ENCODE results near the gene TFDP1.
"Not testable (repeated sequence)": the region's sequence is repeated elsewhere in the genome, so short reads cannot be mapped to it uniquely, and the experiment has no call there.

The TFDP1 gene

GRCh38 chr13:113621986-113622550, 37.5 kb downstream of the TFDP1 start:
- not testable (repeated sequence) for H3K4ac ChIP-seq (ENCODE audit: low read depth, low read length); H4K8ac ChIP-seq (ENCODE audit: low read depth, low read length); H3K79me2 ChIP-seq (ENCODE audit: control insufficient read depth, insufficient read depth, low read length, poor library complexity); H3K27ac ChIP-seq (ENCODE audit: low read depth, low read length); H3K4me2 ChIP-seq (ENCODE audit: low read length); H2AK5ac ChIP-seq (ENCODE audit: low read length); H3K23ac ChIP-seq (ENCODE audit: low read length); H3K4me3 ChIP-seq (ENCODE audit: low read depth, low read length); H2BK5ac ChIP-seq (ENCODE audit: low read depth, low read length, poor library complexity); H3K4me1 ChIP-seq (ENCODE audit: control insufficient read depth in 1 of 2, insufficient read depth in 2 of 2, low read length in 2 of 2); H2AFZ ChIP-seq (ENCODE audit: insufficient read depth, low read length, poor library complexity); H2BK12ac ChIP-seq (ENCODE audit: low read length); DNase-seq; H3K79me1 ChIP-seq (ENCODE audit: low read length); H3K18ac ChIP-seq (ENCODE audit: low read length); H3K14ac ChIP-seq (ENCODE audit: low read length); H4K12ac ChIP-seq (ENCODE audit: low read depth, low read length); H3K9ac ChIP-seq (ENCODE audit: low read length); H2BK120ac ChIP-seq (ENCODE audit: insufficient read depth, low read length, poor library complexity); H3K9me3 ChIP-seq (ENCODE audit: insufficient read depth, low read depth, low read length); H4K91ac ChIP-seq (ENCODE audit: low read depth, low read length); H3K27me3 ChIP-seq (ENCODE audit: insufficient read depth, low read length)
- WGBS (ENCODE audit: extremely low coverage, insufficient coverage, insufficient read length): no CpG with 5 or more reads among the region's 20 CpGs
- peaks cover 25 to 26% of the 10 kb centered on the region in 2 experiments for H3K36me3 ChIP-seq (ENCODE audit: control insufficient read depth in 1 of 2, insufficient read depth in 2 of 2, low read length in 2 of 2)

- Histone ChIP-seq H4K91ac (ENCODE audit: low read depth, low read length) (no peak overlapping the region), H4K12ac (ENCODE audit: low read depth, low read length) (no peak overlapping the region), H3K27me3 (ENCODE audit: insufficient read depth, low read length) (no peaks in the 10 kb centered on the region), H3K4me3 (ENCODE audit: low read depth, low read length) (no peak overlapping the region), H2BK120ac (ENCODE audit: insufficient read depth, low read length, poor library complexity) (no peak overlapping the region), H2BK12ac (ENCODE audit: low read length) (no peak overlapping the region), H3K36me3 (ENCODE audit: control insufficient read depth in 1 of 2, insufficient read depth in 2 of 2, low read length in 2 of 2) (peaks cover 27 to 28% of the 10 kb centered on the region in 2 experiments), H3K79me2 (ENCODE audit: control insufficient read depth, insufficient read depth, low read length, poor library complexity) (no peaks in the 10 kb centered on the region), H3K23ac (ENCODE audit: low read length) (no peak overlapping the region), H3K9me3 (ENCODE audit: insufficient read depth, low read depth, low read length) (no peaks in the 10 kb centered on the region), H3K18ac (ENCODE audit: low read length) (no peak overlapping the region), H3K9ac (ENCODE audit: low read length) (no peak overlapping the region), H2AFZ (ENCODE audit: insufficient read depth, low read length, poor library complexity) (no peak overlapping the region), H2AK5ac (ENCODE audit: low read length) (no peak overlapping the region), H3K27ac (ENCODE audit: low read depth, low read length) (no peak overlapping the region), H3K14ac (ENCODE audit: low read length) (no peak overlapping the region), H2BK5ac (ENCODE audit: low read depth, low read length, poor library complexity) (no peak overlapping the region), H3K4ac (ENCODE audit: low read depth, low read length) (no peak overlapping the region), H4K8ac (ENCODE audit: low read depth, low read length) (no peak overlapping the region), H3K4me1 (ENCODE audit: control insufficient read depth in 1 of 2, insufficient read depth in 2 of 2, low read length in 2 of 2) (no peaks in the 10 kb centered on the region), H3K79me1 (ENCODE audit: low read length) (no peaks in the 10 kb centered on the region), H3K4me2 (ENCODE audit: low read length) (no peak overlapping the region)
- DNase-seq: no peak
- no CpG with 5 or more reads among the region's 29 CpGs for WGBS (ENCODE audit: extremely low coverage, insufficient coverage, insufficient read length)
Observed at GRCh38 chr13:113622791-113623490, 38.4 kb downstream of the TFDP1 start.

- Histone ChIP-seq H3K18ac (ENCODE audit: low read length) (peak overlapping the region; percentile 17), H3K9ac (ENCODE audit: low read length) (no peak overlapping the region), H3K4me3 (ENCODE audit: low read depth, low read length) (no peak overlapping the region), H3K23ac (ENCODE audit: low read length) (no peak overlapping the region), H2BK12ac (ENCODE audit: low read length) (no peak overlapping the region), H3K27ac (ENCODE audit: low read depth, low read length) (no peak overlapping the region), H2BK120ac (ENCODE audit: insufficient read depth, low read length, poor library complexity) (no peak overlapping the region), H2AK5ac (ENCODE audit: low read length) (no peak overlapping the region), H3K36me3 (ENCODE audit: control insufficient read depth in 1 of 2, insufficient read depth in 2 of 2, low read length in 2 of 2) (peaks cover 33 to 34% of the 10 kb centered on the region in 2 experiments), H3K27me3 (ENCODE audit: insufficient read depth, low read length) (no peaks in the 10 kb centered on the region), H2BK5ac (ENCODE audit: low read depth, low read length, poor library complexity) (no peak overlapping the region), H3K4me1 (ENCODE audit: control insufficient read depth in 1 of 2, insufficient read depth in 2 of 2, low read length in 2 of 2) (peaks cover 0 to 3% of the 10 kb centered on the region in 2 experiments), H3K4ac (ENCODE audit: low read depth, low read length) (no peak overlapping the region), H3K79me1 (ENCODE audit: low read length) (no peaks in the 10 kb centered on the region), H3K4me2 (ENCODE audit: low read length) (no peak overlapping the region), H4K8ac (ENCODE audit: low read depth, low read length) (no peak overlapping the region), H3K9me3 (ENCODE audit: insufficient read depth, low read depth, low read length) (no peaks in the 10 kb centered on the region), H2AFZ (ENCODE audit: insufficient read depth, low read length, poor library complexity) (no peak overlapping the region), H3K79me2 (ENCODE audit: control insufficient read depth, insufficient read depth, low read length, poor library complexity) (no peaks in the 10 kb centered on the region), H3K14ac (ENCODE audit: low read length) (no peak overlapping the region), H4K12ac (ENCODE audit: low read depth, low read length) (no peak overlapping the region), H4K91ac (ENCODE audit: low read depth, low read length) (no peak overlapping the region)
- no CpG with 5 or more reads among the region's 20 CpGs for WGBS (ENCODE audit: extremely low coverage, insufficient coverage, insufficient read length)
- no peak for DNase-seq
Observed at GRCh38 chr13:113623491-113624234, 39.1 kb downstream of the TFDP1 start.

GRCh38 chr13:113624235-113624587, 39.7 kb downstream of the TFDP1 start:
- Histone ChIP-seq H3K27me3 (ENCODE audit: insufficient read depth, low read length) (no peaks in the 10 kb centered on the region), H4K8ac (ENCODE audit: low read depth, low read length) (no peak overlapping the region), H2BK120ac (ENCODE audit: insufficient read depth, low read length, poor library complexity) (no peak overlapping the region), H3K27ac (ENCODE audit: low read depth, low read length) (no peak overlapping the region), H3K14ac (ENCODE audit: low read length) (no peak overlapping the region), H2BK12ac (ENCODE audit: low read length) (no peak overlapping the region), H3K4me2 (ENCODE audit: low read length) (no peak overlapping the region), H2BK5ac (ENCODE audit: low read depth, low read length, poor library complexity) (no peak overlapping the region), H3K4me3 (ENCODE audit: low read depth, low read length) (no peak overlapping the region), H2AK5ac (ENCODE audit: low read length) (no peak overlapping the region), H3K9me3 (ENCODE audit: insufficient read depth, low read depth, low read length) (peaks cover 2% of the 10 kb centered on the region), H3K9ac (ENCODE audit: low read length) (no peak overlapping the region), H3K36me3 (ENCODE audit: control insufficient read depth in 1 of 2, insufficient read depth in 2 of 2, low read length in 2 of 2) (peaks cover 38 to 39% of the 10 kb centered on the region in 2 experiments), H3K4me1 (ENCODE audit: control insufficient read depth in 1 of 2, insufficient read depth in 2 of 2, low read length in 2 of 2) (peaks cover 0 to 4% of the 10 kb centered on the region in 2 experiments), H4K91ac (ENCODE audit: low read depth, low read length) (no peak overlapping the region), H4K12ac (ENCODE audit: low read depth, low read length) (no peak overlapping the region), H3K18ac (ENCODE audit: low read length) (peak overlapping the region; percentile 17), H3K4ac (ENCODE audit: low read depth, low read length) (no peak overlapping the region), H3K79me1 (ENCODE audit: low read length) (no peaks in the 10 kb centered on the region), H3K79me2 (ENCODE audit: control insufficient read depth, insufficient read depth, low read length, poor library complexity) (no peaks in the 10 kb centered on the region), H2AFZ (ENCODE audit: insufficient read depth, low read length, poor library complexity) (no peak overlapping the region), H3K23ac (ENCODE audit: low read length) (no peak overlapping the region)
- no CpG with 5 or more reads among the region's 9 CpGs for WGBS (ENCODE audit: extremely low coverage, insufficient coverage, insufficient read length)
- DNase-seq: no peak

Data from trophoblast cell (in vitro differentiated cells and primary cell).